IMR-90 (cell line): ENCODE measurements around the gene TDRKH.

Experiments
- POLR2A ChIP-seq: IDR thresholded peaks from 2 replicates; pipeline ENCODE4 v1.6.1; 2012; ENCODE audit warnings: mild to moderate bottlenecking, low read depth, low read length
- RAD21 ChIP-seq: IDR thresholded peaks from 2 replicates; pipeline ENCODE4 v1.6.1; 2012; ENCODE audit warnings: low read length, improper control_type of control experiment
- SMC3 ChIP-seq: fragments of 150-350 bp; IDR thresholded peaks from 2 replicates; pipeline ENCODE4 v1.6.1; 2016; ENCODE audit warnings: low read depth, mild to moderate bottlenecking, antibody characterized with exemption, low read length, moderate library complexity
- TF ChIP-seq, protein P1 (sequence below): conservative IDR thresholded peaks from 2 replicates; pipeline ENCODE4 v1.5.1; 2012; ENCODE audit warnings: mild to moderate bottlenecking, low read depth, low read length, improper control_type of control experiment
- TF ChIP-seq, protein P2 (sequence below): fragments of 150-350 bp; IDR thresholded peaks from 2 replicates; pipeline ENCODE4 v1.6.1; 2017; ENCODE audit warnings: mild to moderate bottlenecking, antibody characterized with exemption, low read length, low read depth

DNA sequence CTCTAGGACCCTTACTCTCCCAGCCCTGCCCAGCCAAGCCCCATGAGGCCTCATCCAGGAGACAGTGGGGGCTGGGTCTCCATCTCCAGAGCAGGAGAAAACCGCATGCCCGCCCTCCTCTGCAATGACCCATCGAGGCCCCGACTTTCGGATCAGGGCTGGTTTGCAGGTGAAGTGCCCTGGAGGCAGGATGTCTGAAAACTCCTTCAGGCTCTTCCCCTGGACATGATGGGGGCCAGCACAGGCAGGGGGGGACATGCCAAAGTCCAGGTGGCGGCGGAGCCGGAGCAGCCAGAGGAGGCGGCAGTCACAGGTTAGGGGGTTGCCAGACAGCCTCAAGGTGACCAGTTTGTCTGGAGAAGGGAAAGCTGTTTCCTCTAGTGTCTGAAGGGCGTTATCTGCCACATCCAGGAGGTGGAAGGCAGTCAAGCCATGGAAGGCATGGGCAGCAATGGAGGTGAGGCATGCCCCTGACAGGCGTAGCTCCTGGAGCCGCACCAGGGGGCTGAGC lies 11.1 kb upstream of the TDRKH start:
- TF ChIP-seq, protein P1, sequence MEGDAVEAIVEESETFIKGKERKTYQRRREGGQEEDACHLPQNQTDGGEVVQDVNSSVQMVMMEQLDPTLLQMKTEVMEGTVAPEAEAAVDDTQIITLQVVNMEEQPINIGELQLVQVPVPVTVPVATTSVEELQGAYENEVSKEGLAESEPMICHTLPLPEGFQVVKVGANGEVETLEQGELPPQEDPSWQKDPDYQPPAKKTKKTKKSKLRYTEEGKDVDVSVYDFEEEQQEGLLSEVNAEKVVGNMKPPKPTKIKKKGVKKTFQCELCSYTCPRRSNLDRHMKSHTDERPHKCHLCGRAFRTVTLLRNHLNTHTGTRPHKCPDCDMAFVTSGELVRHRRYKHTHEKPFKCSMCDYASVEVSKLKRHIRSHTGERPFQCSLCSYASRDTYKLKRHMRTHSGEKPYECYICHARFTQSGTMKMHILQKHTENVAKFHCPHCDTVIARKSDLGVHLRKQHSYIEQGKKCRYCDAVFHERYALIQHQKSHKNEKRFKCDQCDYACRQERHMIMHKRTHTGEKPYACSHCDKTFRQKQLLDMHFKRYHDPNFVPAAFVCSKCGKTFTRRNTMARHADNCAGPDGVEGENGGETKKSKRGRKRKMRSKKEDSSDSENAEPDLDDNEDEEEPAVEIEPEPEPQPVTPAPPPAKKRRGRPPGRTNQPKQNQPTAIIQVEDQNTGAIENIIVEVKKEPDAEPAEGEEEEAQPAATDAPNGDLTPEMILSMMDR: no peak
- no peak for TF ChIP-seq POLR2A
- TF ChIP-seq SMC3: no peak
- TF ChIP-seq RAD21: no peak
- TF ChIP-seq, protein P2, sequence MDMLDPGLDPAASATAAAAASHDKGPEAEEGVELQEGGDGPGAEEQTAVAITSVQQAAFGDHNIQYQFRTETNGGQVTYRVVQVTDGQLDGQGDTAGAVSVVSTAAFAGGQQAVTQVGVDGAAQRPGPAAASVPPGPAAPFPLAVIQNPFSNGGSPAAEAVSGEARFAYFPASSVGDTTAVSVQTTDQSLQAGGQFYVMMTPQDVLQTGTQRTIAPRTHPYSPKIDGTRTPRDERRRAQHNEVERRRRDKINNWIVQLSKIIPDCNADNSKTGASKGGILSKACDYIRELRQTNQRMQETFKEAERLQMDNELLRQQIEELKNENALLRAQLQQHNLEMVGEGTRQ: no peak
